Neural crest cell (in vitro differentiated cells): ENCODE measurements around the gene LRCH1. TPM values are rescaled to one million over a fixed set of nuclear protein-coding genes. Genes with fewer than 3 reads are reported as not detected.

Source experiments
- DNase-seq: peaks from one replicate; pipeline ENCODE4 v3.0.0; 2021; ENCODE audit warnings: low read depth, mixed read lengths, low spot score
- H3K27ac Mint-ChIP-seq: one replicate; pipeline ENCODE4 v1.8.0; 2021; ENCODE audit warnings: mild to moderate bottlenecking, mixed read lengths; ENCODE audit not compliant: unreplicated experiment
- H3K27me3 Mint-ChIP-seq: 2 replicates; pipeline ENCODE4 v1.8.0; 2021; ENCODE audit warnings: low read depth, mild to moderate bottlenecking, mixed read lengths
- H3K36me3 Mint-ChIP-seq: 2 replicates; pipeline ENCODE4 v1.8.0; 2021; ENCODE audit warnings: low read depth, mild to moderate bottlenecking, mixed read lengths
- H3K4me1 Mint-ChIP-seq: 2 replicates; pipeline ENCODE4 v1.8.0; 2021; ENCODE audit warnings: mixed read lengths
- H3K4me3 Mint-ChIP-seq: one replicate; pipeline ENCODE4 v1.8.0; 2021; ENCODE audit warnings: mild to moderate bottlenecking, mixed read lengths
- H3K9me3 Mint-ChIP-seq: 2 replicates; pipeline ENCODE4 v1.8.0; 2021; ENCODE audit warnings: mixed read lengths
- CTCF ChIP-seq: fragments of 200-600 bp; sonication (generic); conservative IDR thresholded peaks from 2 replicates; pipeline ENCODE4 v1.5.0; 2021; ENCODE audit warnings: antibody characterized with exemption, mild to moderate bottlenecking
- total RNA-seq: library from RNA; stranded (reverse); gene quantifications from 2 replicates; pipeline ENCODE4 v1.2.1, GENCODE V29; 2021

Gene LRCH1
- total RNA-seq, 1 donor from 2014 or later = 15.8 TPM

- Mint-ChIP-seq H3K9me3 (no peaks in the 10 kb centered on the region), H3K4me3 (peak within 1 kb of the TSS; percentile 93), H3K27ac (peak within 1 kb of the TSS; percentile 98), H3K4me1 (peaks cover 39% of the 10 kb centered on the region), H3K27me3 (no peaks in the 10 kb centered on the region), H3K36me3 (peaks cover 3% of the 10 kb centered on the region)
- peak; percentile 87 for DNase-seq
- TF ChIP-seq CTCF = peak; percentile 7
Measured at GRCh38 chr13:46796515-46797474, 243.8 kb downstream of the LRCH1 start, which contains the start of gene ESD. Gene ESD (minus strand): TSS chr13:46797161. CDS start chr13:46791413, 5,748 bp downstream.

- Mint-ChIP-seq H3K27ac (peak overlapping the region; percentile 94), H3K9me3 (no peaks in the 10 kb centered on the region), H3K4me3 (peak overlapping the region; percentile 93), H3K4me1 (peaks cover 39% of the 10 kb centered on the region), H3K27me3 (no peaks in the 10 kb centered on the region), H3K36me3 (peaks cover 3% of the 10 kb centered on the region)
- TF ChIP-seq CTCF = no peak
- DNase-seq = no peak
Measured at GRCh38 chr13:46797501-46798237, 244.7 kb downstream of the LRCH1 start.

GRCh38 chr13:46799139-46799538 lies 246.2 kb downstream of the LRCH1 start:
- Mint-ChIP-seq H3K27ac (no peak overlapping the region), H3K36me3 (peaks cover 3% of the 10 kb centered on the region), H3K27me3 (no peaks in the 10 kb centered on the region), H3K4me3 (no peak overlapping the region), H3K4me1 (peaks cover 33% of the 10 kb centered on the region), H3K9me3 (no peaks in the 10 kb centered on the region)
- DNase-seq = no peak
- TF ChIP-seq CTCF = no peak

- Mint-ChIP-seq H3K4me3 (no peak overlapping the region), H3K9me3 (no peaks in the 10 kb centered on the region), H3K36me3 (no peaks in the 10 kb centered on the region), H3K4me1 (peaks cover 10% of the 10 kb centered on the region), H3K27me3 (no peaks in the 10 kb centered on the region), H3K27ac (no peak overlapping the region)
- DNase-seq = no peak
- no peak for TF ChIP-seq CTCF
Measured at GRCh38 chr13:46801858-46802257, 248.9 kb downstream of the LRCH1 start.

Other genes with a start within 250 kb of the LRCH1 start
- gene RUBCNL, start 165.9 kb upstream of the LRCH1 start, total RNA-seq = 29.7 and 36.4 TPM in 2 replicates
- gene ESD, start 244.0 kb downstream of the LRCH1 start, total RNA-seq = 118 and 122 TPM in 2 replicates